HCEC 1CT (cell line): Measurements from ENCODE around the gene TPRG1.
"Not testable (repeated sequence)": the region's sequence is repeated elsewhere in the genome, so short reads cannot be mapped to it uniquely, and the experiment has no call there.

Source experiments
- DNase-seq: peaks from one replicate; pipeline ENCODE4 v3.0.0-alpha.2; 2017

The TPRG1 gene

DNA sequence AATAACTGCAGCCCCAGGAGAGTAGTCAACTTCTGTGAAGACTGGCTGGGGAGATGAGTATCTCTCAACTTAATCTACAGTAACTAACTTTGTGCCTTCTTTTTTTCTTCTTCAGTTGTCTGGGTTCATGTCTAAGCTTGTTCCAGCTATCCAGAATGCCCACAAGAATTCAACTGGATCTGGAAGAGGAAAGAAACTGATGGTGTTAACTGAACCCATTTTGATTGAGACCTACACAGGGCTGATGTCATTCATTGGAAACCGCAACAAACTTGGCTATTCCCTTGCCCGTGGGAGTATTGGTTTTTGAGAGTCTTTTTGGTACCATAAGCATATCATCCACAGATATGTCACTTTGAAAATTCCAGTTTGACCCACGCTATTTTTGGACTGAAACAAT is 148.7 kb downstream of the TPRG1 start:
- no peak for DNase-seq

DNA sequence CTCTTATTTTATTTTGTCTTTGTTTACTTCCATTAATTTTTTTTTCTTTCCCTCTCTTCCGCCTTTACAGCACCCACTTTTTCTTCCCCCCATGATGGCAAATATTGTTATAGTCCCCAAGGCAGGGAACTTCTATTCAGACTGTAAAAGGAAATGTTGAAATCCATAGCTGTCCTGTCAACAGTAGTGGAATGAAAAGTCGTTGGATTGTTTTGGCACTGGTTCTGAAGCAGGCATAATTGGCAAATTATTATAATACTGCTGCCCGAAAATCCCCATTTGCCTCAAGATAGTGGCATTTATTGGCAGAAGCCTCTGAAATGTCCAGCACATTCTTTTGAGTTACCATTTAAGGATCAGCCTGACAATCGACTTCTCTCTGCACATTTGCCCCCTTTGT is 150.6 kb downstream of the TPRG1 start:
- no peak for DNase-seq

DNA sequence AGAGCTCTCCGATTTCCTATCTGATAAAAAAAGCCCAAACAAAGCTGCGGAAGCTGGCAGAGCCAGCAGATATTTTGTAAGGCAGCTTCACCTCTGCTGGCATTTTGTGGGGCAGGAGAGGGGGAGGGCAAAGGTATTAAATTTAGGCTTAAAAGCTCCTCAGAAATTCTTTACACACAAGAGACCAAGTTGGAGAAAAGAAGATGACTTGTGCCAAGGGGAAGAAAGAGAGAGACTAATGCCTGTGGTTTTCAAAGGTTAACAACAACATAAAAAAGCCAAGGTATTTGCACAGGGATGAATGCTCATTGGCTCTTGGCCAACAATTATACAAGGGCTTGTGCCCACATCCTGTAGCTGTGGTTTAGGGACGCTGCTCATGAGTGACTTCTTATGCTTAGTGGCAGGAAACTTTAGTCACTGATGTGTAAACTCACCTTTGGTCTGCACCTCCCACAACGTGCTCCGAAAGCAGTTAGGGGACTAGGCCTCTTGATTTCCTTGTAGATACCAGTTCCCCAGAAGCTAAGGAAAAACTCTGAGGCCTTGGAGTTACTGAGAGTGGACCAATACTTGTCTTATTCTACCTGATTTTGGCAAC is 152.9 kb downstream of the TPRG1 start:
- peak; percentile 37 for DNase-seq

DNA sequence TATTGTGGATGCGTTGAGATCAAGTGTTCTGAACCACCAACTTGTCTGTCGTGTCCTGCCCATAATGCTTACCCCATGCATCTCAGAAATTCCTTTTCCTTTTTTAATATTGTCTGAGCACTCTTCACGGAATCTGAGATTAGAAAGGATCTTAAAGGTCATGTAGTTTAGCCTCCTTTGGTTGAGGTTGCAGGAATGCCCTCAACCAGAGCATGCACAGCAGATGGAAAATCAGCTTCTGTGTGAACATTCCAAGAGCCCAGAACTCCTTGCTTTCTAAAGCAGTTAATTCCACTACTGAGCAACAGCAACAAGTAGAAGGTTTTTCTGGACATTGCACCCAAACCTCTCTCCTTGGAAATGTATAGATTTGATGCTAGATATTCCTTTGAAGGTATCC is 153.7 kb downstream of the TPRG1 start:
- no peak for DNase-seq

DNA sequence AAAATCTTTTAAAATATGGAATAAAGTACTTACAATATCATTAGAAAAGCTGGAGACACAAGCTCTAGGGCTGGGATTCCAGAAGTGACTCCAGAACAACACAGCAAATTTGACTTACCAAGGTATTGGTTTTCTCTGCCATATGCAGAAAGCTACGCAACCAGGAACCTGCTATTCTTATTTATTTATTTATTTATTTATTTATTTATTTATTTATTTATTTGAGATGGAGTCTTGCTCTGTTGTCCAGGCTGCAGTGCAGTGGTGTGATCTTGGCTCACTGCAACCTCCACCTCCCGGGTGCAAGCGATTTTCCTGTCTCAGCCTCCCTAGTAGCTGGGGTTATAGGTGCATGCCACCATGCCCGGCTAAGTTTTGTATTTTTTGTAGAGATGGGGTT is 157.9 kb downstream of the TPRG1 start:
- DNase-seq = not testable (repeated sequence)

DNA sequence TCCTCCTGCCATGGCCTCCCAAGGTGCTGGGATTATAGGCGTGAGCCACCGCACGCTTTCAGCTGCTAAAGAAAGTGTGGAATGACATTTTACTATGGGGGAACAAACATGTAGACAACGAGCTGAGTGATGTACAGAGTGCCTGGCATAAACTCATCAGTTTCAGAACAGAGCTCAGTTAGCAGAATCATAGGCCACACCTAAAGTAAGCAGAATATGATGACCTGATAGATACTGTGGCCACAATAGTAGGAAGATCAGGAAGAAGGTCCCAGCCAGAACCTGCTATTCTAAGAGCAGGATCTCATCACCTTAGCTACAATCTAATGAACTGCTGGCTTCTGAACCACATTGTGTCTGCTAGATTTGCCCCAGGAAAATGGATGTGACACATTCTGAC is 158.3 kb downstream of the TPRG1 start:
- DNase-seq = no peak

DNA sequence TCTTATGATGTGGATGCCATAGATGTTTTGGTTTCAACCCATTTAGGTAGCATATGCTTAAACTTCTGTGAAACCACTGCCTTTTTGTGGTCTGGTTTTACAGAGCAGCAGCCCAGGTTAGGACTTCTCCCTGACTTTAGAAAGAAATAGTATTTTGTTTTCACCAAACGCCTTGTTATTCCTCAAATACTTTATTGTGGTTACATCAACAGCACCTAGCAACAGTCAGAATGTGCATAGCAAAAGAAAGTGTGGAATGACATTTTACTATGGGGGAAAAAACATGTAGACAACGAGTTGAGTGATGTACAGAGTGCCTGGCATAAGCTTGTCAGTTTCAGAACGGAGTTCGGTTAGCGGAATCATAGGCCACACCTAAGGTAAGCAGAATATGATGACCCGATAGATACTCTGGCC is 159.2 kb downstream of the TPRG1 start:
- no peak for DNase-seq

DNA sequence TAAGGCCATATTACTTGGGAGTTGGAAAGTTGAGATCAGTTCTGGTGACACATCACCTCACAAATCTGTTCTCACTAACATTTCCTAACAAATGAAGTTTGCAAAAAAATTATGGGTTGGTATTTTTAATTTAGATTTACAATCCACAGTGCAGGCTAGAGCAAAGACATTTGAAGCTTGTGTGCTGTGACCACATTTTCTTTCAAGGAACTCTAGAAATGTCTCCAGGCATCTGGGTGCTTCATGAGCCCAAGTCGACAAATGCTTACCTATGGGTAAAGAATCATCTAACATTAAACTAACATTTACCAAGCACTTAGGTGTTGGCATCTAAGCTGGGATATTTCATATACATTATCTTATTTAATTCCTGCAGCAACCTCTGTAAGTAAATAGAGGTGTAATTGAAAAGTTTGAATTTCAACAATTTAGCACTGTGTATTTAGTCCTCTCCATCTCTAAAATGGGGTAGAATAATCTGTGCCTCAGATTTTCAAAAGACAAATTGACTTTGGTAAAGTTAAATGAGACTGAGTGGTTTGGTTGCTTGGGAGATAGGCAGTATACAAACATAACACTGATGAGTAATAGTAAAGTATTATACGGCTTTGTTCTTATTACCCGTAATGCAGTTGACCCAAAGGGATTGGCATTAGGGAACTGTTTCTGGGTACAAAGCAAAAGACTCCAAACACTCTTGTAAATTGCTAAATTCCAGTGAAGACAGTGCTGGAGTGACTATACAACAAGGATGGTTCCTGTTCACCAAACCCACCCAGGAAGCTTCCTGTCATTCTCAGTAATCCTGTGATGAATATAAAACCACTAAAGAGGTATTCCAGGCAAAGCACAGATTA is 162.5 kb downstream of the TPRG1 start:
- no peak for DNase-seq

DNA sequence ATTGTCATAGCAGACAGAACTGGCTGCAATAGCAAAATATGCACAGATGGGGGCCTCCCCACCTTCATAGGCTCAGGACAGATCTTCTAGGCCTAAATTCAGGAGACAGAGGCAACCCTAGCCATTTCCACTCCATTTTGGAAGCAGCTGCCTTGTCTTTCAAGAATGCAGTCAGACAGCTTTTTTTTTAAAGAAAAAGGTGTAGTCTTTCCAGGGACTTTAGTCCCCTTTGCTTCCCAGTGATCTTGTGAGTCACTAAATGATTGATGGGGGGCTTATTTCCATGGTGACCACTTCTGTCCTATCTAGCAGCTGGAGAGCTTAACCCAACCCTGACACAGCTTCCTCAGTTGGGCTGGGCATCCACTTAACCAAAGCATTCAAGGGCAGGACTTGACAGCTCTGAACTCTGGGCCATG is 165.9 kb downstream of the TPRG1 start:
- DNase-seq = no peak

DNA sequence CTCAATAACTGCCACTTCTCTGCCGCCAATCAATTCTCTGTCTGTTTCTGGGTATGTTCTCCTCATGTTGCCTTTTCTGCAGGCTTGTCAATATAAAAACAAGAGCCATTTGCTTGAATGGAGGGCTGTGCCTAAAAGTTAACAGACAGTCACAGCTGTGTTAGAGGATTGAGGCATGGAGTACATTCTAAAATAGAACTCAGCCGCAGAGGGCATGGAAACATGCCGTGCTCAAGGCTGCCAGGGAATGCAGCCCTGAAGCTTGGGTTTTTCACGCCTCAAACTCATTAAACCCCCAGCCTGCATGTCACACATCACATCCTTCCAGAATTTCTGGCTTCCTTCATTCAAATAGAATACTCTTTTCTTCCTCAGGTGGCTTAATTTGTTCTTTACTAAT is 166.6 kb downstream of the TPRG1 start:
- DNase-seq = no peak

DNA sequence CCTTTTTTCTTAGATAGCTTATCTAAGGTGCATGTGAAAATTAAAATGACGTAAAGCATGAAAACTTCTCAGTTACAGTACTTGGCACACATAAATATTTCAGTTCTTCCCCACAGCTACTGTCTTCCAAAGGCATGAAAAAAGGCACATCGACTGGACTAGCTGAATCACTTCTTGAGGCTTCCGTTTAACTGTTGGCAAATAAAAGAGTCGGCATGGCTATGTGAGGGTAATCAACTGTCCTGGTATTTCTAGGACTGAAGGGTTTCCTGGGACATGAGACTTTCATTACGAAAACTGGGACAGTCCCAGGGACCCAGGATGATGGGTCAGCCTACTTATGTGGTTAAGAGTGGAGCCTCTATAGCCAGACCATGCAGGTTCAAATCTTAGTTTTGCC is 168.2 kb downstream of the TPRG1 start:
- DNase-seq = no peak

DNA sequence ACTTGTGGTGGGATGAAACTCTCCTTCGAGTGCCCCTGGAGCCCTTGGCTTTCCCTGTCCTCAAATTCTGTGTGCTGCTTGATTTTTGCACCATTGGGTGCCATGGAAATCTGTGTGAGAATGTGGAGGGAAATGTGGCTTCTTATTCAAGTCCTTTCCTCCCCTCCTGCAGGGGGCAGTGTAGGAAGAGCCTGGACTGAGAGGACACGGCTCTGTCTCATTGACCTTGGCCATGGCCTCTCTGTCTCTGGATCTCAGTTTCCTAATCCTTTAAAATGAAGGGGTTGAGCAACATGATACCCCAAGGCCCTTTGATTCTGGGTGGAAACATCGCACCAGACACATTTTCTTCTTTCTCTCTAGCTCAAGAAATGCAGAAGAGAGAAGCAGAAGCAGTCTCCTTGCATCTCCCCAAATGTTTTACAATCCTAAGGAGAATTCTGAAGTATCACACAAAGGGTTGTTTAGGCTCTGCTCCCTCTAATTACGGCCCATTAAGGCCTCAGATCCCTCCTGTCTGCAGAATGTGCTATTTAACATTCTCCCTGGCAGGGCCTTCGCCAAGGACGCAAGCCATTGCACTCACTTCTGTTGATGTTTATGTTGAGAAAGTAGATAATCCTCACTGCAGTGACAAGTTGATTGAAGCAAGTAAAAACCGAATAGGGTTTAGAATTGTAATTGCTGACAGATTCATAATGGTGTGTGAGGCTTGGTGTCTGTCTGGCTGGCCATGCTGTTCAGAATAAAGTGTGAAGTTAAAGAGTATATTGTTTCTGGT is 169.1 kb downstream of the TPRG1 start:
- no peak for DNase-seq

DNA sequence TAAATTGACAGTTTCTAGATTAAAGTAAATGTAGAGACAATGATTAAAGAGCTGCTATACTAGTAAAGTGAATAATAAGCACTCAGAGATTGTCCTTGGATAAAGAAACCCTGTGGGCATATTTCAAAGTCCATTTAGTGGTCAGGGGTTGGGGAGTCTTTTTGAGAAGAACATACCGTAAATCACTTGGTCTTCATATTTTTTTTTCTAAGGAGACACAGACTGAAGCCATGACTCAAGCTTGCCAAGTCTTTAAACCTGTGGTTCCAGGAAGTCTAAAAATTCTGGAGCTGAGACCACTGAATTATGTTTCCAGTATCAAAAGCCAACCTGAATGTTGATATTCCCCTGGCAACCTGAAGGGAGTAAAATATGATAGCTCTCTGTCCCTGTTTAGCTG is 171.0 kb downstream of the TPRG1 start:
- no peak for DNase-seq

DNA sequence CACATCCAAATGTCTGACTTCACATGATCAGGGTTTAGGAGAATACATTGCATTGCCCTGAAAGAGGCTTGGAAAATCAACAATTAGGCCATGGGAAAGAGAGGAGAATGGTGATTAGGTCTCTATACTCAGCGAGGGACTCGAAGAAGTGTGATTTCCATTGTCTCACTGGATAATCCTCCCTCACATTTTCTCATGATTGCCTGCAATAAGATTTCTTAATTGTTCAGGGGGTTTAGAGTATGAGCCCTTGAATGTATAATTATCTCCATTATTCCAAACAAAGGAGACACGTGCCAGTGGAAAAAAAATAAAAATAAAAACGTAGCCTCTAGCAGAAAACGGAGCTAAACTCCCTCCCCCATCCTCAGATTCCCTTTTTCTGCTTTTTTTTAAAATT is 173.2 kb downstream of the TPRG1 start:
- DNase-seq = no peak

DNA sequence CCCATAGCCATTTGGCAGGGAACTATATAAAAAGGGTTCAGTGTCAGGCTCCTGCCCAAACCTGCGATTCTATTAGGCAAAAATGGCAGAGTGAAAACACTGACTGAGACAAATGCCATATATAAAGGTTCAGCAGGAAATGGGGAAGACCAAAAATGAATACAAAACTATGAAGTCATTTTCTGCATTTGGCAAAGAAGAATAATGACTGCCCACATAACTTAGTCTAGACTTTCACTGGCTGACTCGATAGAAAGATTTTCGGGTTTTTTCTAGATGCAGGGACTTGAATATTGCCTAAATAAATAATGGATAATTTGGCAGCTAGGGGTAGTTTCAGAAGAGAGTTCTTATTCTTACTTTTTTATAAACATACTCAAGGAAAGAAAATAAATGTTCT is 178.0 kb downstream of the TPRG1 start:
- DNase-seq = no peak

DNA sequence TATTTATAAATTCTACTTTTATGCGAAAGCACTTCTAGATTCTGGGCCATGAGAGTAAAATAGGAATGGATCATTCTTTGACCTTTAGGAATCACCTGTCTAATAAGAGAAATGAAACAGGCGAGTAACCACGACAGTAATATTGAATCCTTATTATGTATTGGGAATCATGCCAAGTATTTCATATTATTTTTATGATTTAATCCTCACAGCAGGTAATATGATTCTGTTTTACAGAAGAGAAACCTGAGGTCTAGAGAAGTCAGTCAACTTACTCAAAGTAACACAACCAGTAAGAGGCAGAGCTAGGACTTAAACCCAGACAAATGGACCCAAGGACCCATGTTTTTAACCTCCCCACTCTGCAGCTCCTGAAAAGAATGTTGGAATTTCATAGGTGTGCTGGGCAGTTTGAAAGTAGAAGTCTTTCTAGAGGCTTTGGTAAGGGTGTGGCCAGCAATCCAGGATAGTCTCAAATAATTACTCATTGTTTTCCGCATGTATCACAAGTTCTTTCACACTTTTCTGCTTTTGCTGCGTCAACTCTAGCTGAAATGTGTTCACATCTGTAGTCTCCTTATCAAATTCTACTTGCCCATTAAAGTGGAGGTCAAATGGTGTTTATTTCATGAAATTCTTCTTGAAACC is 181.7 kb downstream of the TPRG1 start:
- DNase-seq = no peak

DNA sequence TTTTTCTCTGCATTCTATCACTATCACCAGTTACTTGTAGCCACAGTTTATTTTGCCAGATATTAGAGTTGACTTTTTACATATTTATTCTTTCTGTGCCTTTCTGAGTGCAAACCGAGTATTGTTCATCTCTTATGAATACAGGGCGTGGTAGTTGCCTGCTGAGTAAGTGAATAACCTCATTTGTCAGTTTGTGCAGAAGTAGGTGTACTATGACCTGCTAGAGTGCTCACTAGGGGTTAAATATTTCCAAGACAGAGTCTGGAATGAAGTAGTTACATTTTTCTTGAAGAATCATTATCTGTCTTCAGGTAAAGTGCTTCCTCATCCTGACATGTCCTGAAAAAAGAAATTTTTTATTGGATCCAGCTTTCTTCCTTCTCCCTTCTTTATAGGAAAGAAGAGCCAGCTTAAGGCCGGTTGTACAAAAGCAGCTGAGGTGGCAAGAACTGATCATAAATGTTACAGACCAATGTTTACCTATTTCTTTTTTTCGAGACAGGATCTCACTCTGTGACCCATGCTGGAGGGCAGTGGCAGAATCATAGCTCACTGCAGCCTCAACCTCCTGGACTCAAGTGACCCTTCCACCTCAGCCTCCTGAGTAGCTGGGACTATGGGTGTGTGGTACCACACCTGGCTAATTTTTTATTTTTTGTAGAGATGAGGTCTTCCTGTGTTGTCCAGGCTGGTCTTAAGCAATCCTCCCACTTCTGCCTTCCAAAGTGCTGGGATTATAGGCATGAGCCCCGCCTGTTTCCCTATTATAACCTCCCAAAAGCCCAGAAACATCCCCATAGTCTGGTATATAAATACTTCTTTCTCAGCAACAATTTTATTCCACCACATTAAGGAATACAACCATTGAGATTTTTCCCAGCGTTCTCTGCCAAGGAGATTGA is 182.5 kb downstream of the TPRG1 start:
- no peak for DNase-seq

DNA sequence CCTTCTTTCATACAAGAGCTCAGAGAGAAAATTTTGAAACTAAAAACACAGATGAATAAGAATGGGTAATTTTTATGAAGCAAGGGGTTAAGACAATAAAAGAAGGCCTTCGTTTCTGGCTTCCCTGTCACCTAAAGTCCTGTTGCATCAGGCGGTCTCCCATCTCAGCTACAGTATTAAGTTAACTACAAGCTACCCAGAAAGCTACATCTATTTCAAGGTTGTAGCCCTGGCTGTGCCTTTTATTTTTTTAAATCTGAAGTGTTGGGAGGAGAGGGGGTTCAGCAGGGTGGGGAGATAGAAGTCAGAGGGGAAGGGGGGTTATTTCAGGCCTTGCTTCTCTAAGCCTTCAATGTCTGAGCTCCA is 183.3 kb downstream of the TPRG1 start:
- no peak for DNase-seq

DNA sequence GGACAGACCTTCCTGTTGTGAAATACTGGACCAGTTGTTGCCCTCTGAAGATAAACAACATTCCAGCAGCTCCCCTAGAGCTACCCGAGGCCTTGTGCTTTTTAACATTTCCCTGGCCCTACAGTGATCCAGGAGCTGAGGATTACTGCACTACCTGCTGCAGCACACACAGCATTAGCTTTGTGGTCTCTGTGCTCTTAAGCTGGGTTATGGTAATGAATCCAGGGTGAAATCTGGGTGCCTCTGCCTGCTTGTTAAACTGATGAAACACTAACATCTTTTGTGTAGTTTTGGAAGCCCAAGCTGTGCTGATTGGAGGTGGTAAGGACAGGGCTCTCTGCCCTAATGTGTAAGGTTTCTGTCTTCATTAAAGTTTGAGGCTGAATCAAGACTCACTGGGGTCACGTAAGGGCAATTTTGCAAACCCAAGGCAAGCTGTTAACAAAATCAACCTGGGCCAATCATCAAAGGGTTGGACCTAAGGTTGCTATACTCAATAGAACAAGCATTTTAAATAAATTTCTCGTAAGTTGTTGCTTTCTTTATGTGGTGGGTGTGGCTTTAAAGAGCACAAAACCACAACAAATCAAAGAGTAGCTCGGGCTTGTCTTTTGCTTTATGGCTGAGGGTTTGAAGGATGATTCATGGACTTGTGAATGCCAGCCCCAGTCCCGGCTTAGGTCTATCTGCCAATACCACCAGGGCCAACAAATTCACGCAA is 183.9 kb downstream of the TPRG1 start:
- peak; percentile 32 for DNase-seq

DNA sequence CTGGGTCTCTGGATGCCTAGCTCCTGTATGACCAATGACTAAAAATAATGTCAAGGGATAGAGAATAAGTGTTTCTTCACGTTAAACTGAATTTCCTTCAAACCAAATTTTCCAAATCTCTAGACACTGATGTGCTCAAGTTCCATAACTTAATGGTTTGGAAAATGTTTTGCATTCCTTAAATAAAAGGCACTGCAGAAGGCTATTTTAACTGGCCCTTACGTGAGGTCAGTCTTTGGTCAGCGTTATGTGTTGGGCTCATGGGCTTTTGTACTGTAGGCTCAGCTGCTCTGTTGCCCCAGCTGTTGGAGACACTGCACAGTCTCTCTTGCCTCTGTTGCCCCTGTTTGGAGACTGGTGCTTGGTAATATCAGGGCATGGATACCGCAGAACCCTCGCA is 188.5 kb downstream of the TPRG1 start:
- no peak for DNase-seq

DNA sequence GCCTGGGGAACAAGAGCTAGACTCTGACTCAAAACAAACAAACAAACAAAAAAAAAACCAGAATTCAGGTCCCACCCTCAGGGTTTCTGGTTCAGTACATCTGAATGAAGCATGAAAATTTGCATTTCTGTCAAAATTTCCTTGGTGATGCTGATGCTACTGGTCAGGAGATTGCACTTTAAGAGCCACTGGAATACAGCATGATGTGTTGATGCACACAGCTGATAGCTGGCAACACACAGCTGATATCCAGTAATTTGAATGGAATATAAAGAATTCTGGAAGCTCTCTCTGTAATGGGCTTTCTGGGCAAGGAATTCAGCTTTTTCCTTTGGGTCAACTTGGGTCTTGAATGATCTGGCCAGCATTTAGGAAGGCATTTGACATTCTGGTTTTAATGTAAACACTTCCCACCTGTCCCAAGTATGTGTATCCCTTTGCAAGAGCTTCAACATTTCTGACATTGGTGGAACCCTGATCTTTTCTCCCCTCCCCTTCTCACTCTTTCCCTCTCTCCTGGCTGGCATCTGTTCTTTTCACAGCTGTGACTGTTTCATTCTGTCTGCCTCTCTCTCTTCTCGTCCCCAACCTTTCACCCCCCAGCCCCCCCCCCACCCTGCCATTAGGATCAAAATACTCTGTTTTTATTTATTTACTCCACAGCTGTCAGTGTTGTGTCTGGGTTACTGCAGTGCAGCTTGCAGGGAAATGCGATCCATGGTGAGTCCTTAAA is 189.5 kb downstream of the TPRG1 start:
- no peak for DNase-seq
